Activated naive CD4-positive, alpha-beta T cell treated with anti-CD3 and anti-CD28 coated beads, Interleukin-2, amount 50 U/mL, for 24 hours (primary cell): ENCODE results near the gene LYRM4.
"Not testable (repeated sequence)": the region's sequence is repeated elsewhere in the genome, so short reads cannot be mapped to it uniquely, and the experiment has no call there.

Experiments
- H3K27ac Mint-ChIP-seq: one replicate; pipeline ENCODE4 v1.8.0; 2021; ENCODE audit warnings: mild to moderate bottlenecking, mixed read lengths
- H3K27me3 Mint-ChIP-seq: one replicate; pipeline ENCODE4 v1.8.0; 2021; ENCODE audit warnings: mixed read lengths
- H3K36me3 Mint-ChIP-seq: one replicate; pipeline ENCODE4 v1.8.0; 2021; ENCODE audit warnings: mixed read lengths
- H3K4me1 Mint-ChIP-seq: one replicate; pipeline ENCODE4 v1.8.0; 2021; ENCODE audit warnings: mixed read lengths
- H3K4me3 Mint-ChIP-seq: one replicate; pipeline ENCODE4 v1.8.0; 2021; ENCODE audit warnings: mild to moderate bottlenecking, mixed read lengths
- H3K9me3 Mint-ChIP-seq: one replicate; pipeline ENCODE4 v1.8.0; 2021; ENCODE audit warnings: mixed read lengths

The LYRM4 gene

DNA sequence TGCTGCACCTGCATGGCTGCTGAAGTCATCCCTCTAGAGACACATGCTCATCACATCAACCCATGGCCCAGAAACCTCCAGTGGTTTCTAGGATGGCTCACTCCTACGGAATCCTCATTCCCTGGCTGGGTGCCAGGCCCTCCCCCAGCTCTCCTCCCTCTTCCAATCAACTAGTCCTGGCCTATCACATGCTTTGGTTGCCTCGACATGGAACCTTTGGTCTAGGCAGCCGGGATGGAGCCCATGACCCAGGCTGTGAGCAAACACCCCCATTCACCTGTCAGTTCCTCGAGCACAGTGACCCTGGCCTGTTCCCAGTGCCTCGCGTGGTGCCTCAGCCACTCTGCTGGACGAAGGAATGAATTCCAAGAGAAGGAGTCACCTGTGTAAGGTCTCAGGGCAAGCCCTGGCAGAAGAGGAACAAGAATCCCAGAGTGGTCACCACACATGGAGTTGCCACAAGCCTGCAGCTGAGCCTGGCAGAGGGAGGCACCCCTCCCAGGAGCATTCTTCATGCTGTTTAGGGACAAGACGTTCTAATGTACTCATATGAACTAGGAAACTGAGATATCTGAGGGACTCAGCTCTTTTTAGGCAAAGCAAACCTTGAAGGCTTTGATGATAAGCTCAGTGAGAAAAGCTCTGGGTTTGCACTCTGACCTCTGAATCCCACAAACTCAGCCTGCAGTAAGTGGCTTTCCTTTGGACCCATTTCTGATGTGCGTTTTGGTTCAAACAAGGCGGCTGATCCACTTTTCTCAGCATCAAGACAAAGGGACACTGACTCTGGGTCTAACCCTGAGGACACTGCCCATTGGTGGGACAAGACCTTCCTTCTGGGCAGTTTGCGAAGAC, 135.4 kb downstream of the LYRM4 start:
- Mint-ChIP-seq H3K4me1 (peaks cover 5% of the 10 kb centered on the region), H3K27ac (no peak overlapping the region), H3K36me3 (peaks cover 4% of the 10 kb centered on the region), H3K9me3 (no peaks in the 10 kb centered on the region), H3K4me3 (no peak overlapping the region), H3K27me3 (no peaks in the 10 kb centered on the region)

DNA sequence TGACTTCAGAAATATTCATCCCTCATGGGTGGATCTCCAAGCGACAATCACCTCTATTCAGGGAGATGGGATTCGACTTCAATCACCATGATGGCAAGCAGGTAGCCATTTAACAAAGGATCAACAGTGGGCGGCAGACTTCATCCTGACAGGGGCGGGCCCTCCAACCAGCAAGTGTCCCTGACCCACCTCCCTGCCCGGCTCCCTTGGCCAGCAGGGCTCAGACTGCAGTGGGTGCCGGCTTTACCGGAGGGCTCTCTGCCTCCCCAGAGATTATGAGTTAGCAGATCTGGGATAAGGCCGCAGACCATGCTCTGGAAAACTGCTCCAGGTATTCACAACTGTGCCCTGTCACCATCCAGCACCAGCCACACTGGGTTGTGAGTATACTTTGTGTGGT, 136.2 kb downstream of the LYRM4 start:
- Mint-ChIP-seq H3K4me3 (no peak overlapping the region), H3K27me3 (no peaks in the 10 kb centered on the region), H3K9me3 (no peaks in the 10 kb centered on the region), H3K4me1 (peaks cover 2% of the 10 kb centered on the region), H3K36me3 (peaks cover 3% of the 10 kb centered on the region), H3K27ac (no peak overlapping the region)

DNA sequence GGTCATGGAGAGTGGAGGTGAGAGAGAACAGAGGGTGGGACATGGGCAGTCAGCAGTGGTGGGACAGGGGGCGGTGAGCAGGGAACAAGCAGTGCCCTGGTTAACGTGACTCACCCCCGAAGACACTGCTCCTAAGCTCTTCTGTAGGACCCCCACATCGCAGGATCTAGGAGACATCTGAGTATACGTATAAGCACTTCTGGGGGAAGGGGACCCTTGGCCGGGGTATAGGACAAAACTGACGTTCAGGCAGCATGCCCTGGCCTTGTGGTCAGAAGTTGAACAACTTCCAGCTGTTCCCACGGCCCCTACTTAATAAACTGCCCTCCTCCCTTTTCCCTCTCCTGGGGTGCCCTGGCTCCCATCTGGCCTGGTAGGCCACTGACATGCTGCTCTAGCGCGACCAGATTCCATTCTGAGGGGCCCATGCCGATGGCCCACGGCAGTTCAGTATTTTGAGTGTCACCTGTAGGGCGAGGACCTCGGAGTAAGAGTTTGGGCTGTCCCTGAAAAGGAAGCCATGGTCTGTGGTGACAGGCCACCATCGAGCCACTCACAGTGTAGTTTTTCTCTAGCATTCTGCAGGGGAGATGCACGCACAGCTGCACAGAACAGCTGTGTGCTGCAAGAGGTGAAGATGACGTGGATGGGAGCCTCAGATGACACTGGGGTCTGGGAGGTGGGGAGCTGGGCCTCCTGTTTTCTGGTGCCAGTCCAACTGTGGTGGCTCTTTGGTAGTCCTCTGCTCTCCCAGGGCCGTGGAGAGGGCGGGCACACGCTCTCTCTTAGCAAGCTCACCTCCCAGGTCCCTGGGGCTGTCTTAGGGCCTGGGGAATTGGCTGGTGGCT, 137.2 kb downstream of the LYRM4 start:
- H3K4me1 Mint-ChIP-seq: no peaks in the 10 kb centered on the region
- H3K36me3 Mint-ChIP-seq: no peaks in the 10 kb centered on the region
- no peak overlapping the region for H3K27ac Mint-ChIP-seq
- no peaks in the 10 kb centered on the region for H3K27me3 Mint-ChIP-seq
- no peaks in the 10 kb centered on the region for H3K9me3 Mint-ChIP-seq
- no peak overlapping the region for H3K4me3 Mint-ChIP-seq

DNA sequence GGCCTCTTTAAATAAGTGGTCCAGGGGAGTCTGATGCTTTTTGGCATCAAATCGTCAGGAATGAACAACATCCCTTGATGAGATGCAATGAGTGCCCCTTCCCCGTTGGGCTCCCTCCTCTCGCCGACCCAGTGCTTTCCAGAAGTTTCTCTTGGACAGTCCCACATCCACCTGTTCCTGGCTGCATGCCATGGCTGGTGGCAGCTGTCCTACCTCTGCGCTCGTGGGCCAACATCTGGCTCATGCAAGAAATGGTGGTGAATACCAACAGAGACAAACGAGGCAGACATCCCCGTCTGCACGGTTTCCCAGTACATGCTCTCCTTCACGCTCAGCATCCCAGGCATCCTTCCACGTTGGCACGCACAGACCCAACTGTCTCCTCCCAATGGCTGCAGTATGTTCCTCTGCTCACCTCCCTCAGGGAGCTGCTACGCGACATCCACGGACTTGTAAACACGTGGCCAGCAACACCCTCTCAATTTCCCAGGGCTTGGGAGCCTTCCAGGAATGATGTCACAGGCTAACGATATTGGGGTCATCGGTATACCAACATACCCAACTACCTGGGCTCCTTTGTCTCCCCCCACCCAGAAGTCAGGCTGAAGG, 138.1 kb downstream of the LYRM4 start:
- Mint-ChIP-seq H3K27me3 (no peaks in the 10 kb centered on the region), H3K36me3 (no peaks in the 10 kb centered on the region), H3K9me3 (no peaks in the 10 kb centered on the region), H3K4me3 (no peak overlapping the region), H3K27ac (no peak overlapping the region), H3K4me1 (no peaks in the 10 kb centered on the region)

DNA sequence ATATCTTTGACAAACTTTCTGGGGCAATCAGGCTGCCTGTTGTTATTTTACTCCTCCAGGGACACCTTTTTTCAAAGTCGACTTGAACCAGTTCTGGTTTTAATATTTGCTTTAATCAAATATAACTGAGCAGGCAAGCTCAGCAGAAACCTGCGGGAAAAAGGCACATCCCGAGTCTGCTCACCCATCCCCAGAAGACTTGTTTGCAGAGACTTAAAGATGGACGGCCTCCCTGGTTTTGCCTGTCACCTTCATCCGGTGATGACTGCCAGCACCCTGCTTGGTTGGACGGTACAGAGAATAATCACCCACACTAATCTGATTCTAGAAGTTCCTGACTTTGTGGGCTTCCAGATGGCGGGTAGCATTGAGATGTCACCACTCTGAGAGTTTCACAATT, 138.8 kb downstream of the LYRM4 start:
- no peaks in the 10 kb centered on the region for H3K4me1 Mint-ChIP-seq
- no peak overlapping the region for H3K27ac Mint-ChIP-seq
- no peaks in the 10 kb centered on the region for H3K9me3 Mint-ChIP-seq
- H3K36me3 Mint-ChIP-seq: no peaks in the 10 kb centered on the region
- no peaks in the 10 kb centered on the region for H3K27me3 Mint-ChIP-seq
- no peak overlapping the region for H3K4me3 Mint-ChIP-seq

DNA sequence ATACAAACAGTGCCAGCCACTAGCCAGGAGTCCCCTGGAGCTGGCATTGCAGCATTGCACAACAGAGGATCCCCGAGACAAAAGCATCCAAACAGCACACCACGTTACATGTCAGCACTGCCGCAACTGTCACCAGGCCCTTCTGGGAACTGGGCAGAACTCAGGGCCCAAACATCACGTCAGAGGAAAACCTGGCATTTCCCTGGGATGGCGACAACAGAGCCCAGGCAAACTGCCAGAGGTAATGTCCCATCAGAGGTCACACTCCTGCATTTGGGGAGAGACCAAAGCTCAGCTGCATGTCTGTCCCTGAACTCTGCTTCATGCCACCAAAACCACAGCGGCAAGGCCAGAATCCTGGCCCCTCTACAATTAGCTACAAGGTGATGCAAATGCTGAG, 139.3 kb downstream of the LYRM4 start:
- Mint-ChIP-seq H3K4me3 (no peak overlapping the region), H3K9me3 (no peaks in the 10 kb centered on the region), H3K4me1 (no peaks in the 10 kb centered on the region), H3K36me3 (no peaks in the 10 kb centered on the region), H3K27me3 (no peaks in the 10 kb centered on the region), H3K27ac (no peak overlapping the region)

DNA sequence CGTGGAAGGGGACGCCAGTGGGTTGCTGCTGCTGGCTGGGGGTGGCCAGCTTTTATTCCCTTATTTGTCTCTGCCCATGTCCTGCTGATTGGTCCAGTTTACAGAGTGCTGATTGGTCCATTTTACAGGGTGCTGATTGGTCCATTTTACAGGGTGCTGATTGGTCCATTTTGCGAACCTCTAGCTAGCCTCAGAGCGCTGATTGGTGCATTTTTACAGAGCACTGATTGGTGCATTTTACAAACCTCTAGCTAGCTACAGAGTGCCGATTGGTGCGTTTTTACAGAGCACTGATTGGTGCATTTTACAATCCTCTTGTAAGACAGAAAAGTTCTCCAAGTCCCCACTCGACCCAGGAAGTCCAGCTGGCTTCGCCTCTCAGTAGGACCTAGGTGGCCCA, 140.2 kb downstream of the LYRM4 start:
- not testable (repeated sequence) for H3K27ac Mint-ChIP-seq, H3K9me3 Mint-ChIP-seq, H3K36me3 Mint-ChIP-seq, H3K27me3 Mint-ChIP-seq, H3K4me1 Mint-ChIP-seq, H3K4me3 Mint-ChIP-seq

DNA sequence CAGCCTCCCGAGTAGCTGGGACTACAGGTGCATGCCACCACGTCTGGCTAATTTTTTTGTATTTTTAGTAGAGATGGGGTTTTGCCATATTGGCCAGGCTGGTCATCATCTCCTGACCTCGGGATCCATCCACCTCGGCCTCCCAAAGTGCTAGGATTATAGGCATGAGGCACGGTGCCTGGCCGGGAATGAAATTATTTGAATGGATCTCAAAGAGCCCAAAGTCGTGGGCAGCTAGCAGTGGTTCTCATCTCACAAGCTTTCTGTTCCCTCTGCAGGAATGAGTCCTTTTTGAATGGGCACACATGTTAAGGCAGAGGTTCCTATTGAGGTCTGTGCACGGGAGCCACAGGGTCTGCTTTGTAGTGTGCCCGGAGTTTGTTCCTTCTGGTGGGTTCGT, 140.7 kb downstream of the LYRM4 start:
- H3K27me3 Mint-ChIP-seq: no peaks in the 10 kb centered on the region
- no peaks in the 10 kb centered on the region for H3K4me1 Mint-ChIP-seq
- H3K36me3 Mint-ChIP-seq: no peaks in the 10 kb centered on the region
- no peak overlapping the region for H3K27ac Mint-ChIP-seq
- H3K9me3 Mint-ChIP-seq: no peaks in the 10 kb centered on the region
- no peak overlapping the region for H3K4me3 Mint-ChIP-seq

DNA sequence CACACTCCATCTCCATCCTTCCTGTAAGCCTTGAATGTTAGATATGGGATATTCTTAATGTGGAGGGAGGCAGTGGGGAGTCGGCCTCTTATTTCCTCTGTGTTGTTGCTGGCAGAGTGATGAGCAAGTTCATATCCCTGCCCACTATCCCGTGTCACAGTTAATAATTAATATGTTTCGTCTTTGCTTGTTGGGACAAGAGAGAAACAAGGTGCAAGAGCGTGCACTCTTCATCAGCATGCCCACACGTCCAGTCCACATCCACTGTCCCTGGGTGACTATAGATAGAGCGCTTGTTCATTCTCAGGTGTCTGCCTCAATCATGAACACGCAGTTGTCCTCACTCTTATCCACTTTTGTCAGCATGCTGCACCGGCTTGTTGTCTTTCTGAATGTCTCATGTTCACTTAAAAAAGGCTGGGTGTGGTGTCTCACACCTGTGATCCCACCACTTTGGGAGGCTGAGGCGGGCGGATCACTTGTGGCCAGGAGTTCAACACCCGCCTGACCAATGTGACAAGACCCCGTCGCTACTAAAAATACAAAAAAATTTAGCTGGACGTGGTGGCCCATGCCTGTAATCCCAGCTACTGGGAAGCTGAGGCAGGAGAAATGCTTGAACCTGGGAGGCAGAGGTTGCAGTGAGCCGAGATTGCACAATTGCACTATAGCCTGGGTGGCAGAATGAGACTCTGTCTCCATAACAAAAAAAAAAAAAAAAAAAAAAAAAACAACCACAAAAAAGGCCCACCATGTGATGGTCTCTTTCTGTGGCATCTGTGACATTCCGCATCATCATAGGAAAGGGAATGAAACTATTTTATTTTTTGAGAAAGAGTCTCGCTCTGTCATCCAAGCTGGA, 141.4 kb downstream of the LYRM4 start:
- H3K27ac Mint-ChIP-seq: no peak overlapping the region
- no peaks in the 10 kb centered on the region for H3K27me3 Mint-ChIP-seq
- H3K4me3 Mint-ChIP-seq: no peak overlapping the region
- no peaks in the 10 kb centered on the region for H3K36me3 Mint-ChIP-seq
- H3K4me1 Mint-ChIP-seq: no peaks in the 10 kb centered on the region
- no peaks in the 10 kb centered on the region for H3K9me3 Mint-ChIP-seq

DNA sequence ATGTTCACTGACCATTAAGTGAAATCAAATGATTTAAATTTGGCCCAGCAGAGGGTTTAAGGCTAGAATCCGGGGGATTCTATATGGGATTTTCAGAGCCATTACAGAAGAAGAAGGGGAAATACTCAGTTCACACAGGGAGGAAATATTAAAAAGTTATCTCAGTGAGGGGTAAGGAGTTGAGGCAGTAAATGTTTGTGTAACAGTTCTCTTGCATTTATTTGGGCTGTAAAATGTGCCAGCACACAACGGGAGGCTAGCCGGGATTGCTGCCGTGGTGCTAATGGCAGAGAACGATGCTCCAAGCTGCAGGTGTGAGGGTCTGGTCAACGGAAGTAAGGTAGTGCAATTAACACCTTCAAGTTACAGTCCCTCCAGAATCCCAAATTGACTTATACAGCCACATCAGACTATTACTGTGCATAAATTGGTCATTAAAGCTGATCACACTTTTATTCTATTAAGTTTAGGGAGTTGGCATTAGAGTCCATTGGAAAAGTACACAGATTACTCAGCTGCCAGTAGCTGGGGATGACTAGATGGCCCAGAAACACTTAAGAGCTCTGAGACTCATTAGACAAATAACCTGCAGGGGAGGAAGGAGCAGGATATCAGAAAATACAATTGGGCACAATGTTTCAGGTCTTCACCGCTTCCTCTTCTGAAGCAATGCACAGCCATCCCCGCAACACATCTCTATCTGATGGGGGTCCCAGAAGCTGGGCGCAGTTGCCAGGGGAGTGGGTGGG, 144.3 kb downstream of the LYRM4 start:
- H3K27me3 Mint-ChIP-seq: no peaks in the 10 kb centered on the region
- H3K36me3 Mint-ChIP-seq: no peaks in the 10 kb centered on the region

DNA sequence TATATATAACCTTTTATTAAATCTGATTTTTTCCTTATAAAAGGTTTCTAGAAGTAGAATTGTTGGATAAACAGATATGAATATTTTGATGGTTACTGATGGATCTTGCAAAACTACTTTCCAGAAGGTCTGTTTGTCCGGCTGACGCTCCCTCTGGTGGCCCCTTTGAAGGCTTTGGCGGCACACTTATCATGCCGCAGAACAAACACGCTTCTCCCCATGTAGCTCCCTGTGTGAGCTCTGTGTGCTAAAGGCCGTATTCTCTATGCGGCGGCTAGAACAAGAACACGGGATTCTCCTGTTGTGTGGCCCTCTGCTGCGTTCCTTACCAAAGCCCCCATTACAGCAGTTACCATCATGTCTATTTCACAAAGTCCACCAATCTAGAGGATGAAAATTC, 145.6 kb downstream of the LYRM4 start:
- no peaks in the 10 kb centered on the region for H3K36me3 Mint-ChIP-seq
- H3K27me3 Mint-ChIP-seq: no peaks in the 10 kb centered on the region
- no peak overlapping the region for H3K4me3 Mint-ChIP-seq
- H3K4me1 Mint-ChIP-seq: no peaks in the 10 kb centered on the region
- H3K27ac Mint-ChIP-seq: no peak overlapping the region
- H3K9me3 Mint-ChIP-seq: no peaks in the 10 kb centered on the region

More for the DNA sequence above, 144.3 kb downstream of the LYRM4 start:
- H3K9me3 Mint-ChIP-seq: no peaks in the 10 kb centered on the region
- H3K4me3 Mint-ChIP-seq: no peak overlapping the region
- no peak overlapping the region for H3K27ac Mint-ChIP-seq
- no peaks in the 10 kb centered on the region for H3K4me1 Mint-ChIP-seq

DNA sequence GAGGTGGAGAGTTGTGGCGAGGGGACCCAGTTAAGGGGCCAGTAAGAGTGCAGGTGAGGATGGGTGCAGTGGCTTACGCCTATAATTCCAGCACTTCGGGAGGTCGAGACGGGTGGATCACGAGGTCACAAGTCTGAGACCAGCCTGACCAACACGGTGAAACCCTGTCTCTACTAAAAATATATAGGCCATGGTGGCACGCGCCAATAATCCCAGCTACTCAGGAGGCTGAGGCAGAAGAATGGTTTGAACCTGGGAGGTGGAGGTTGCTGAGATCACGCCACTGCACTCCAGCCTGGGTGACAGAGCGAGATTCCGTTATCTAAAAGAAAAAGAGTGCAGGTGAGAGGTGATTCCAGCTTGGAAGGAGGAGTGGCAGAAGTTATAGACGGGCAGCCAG, 147.7 kb downstream of the LYRM4 start:
- no peaks in the 10 kb centered on the region for H3K4me1 Mint-ChIP-seq
- H3K4me3 Mint-ChIP-seq: no peak overlapping the region
- H3K36me3 Mint-ChIP-seq: no peaks in the 10 kb centered on the region
- no peaks in the 10 kb centered on the region for H3K9me3 Mint-ChIP-seq
- H3K27ac Mint-ChIP-seq: no peak overlapping the region
- no peaks in the 10 kb centered on the region for H3K27me3 Mint-ChIP-seq

DNA sequence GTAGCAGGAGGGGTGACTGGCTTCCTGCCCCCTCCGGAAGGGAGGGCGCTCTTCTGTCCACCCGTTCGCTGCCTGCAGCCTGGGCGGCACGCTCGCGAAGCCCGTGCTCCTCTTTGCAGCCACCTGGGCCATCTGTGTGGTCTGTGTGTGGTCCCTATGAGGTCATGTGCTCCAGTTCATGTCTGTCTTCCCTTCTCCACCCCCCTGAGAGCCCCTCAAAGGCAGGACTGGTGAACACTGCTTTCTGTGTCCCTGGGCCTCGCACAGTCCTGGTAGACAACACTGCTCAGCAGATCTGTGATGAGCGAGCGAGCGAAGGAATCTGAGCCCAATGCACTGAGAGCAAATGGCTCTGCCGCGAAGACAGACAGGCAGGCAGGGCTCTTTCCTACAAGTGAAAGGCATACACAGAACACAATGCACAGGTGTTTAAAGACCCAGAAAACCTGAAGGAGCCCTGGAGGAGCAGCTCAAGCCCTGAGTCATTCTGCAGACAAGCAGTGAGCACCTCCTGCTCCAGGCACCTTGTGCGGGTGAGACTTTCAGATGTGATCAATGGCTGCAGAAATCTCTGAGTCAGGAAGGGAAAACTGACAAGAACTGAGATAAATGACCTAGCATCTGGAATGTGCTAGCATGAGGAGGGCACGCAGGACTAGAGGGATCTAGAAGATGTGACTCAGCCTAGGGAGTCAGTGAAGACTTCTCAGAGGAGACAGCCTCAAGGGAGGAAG, 148.5 kb downstream of the LYRM4 start:
- H3K36me3 Mint-ChIP-seq: no peaks in the 10 kb centered on the region
- H3K27ac Mint-ChIP-seq: no peak overlapping the region
- H3K4me1 Mint-ChIP-seq: no peaks in the 10 kb centered on the region
- H3K9me3 Mint-ChIP-seq: no peaks in the 10 kb centered on the region
- no peak overlapping the region for H3K4me3 Mint-ChIP-seq
- H3K27me3 Mint-ChIP-seq: no peaks in the 10 kb centered on the region

DNA sequence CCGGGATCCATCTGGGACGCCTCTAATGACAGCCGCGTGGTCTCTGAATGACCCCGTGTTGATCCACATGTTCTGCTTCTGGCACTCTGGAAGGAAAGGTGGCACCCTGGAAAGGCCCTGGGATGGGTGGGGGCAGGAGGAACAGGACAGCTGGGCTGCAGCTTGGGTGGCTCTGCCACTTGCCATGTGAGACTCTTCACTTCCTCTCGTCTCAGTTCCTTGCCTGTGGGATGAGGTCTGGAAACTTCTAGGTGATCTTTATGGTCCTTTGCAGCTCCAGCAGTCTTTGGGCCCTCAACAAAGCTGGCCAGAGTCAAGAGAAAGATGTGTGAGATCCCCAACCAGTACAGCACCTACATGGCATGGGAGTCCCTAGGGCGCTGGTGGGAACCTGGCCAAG, 149.1 kb downstream of the LYRM4 start:
- Mint-ChIP-seq H3K4me1 (no peaks in the 10 kb centered on the region), H3K27ac (no peak overlapping the region), H3K9me3 (no peaks in the 10 kb centered on the region), H3K27me3 (no peaks in the 10 kb centered on the region), H3K4me3 (no peak overlapping the region), H3K36me3 (no peaks in the 10 kb centered on the region)
